Neuronal stem cell (in vitro differentiated cells): Measurements from ENCODE around the gene RECK.

ENCODE experiments used
- DNase-seq: peaks from one replicate; pipeline ENCODE4 v3.0.0-alpha.2; 2013; ENCODE audit warnings: low spot score
- H2AFZ ChIP-seq: one replicate; pipeline ENCODE4 v1.6.1; 2013; ENCODE audit warnings: mild to moderate bottlenecking, low read length, inconsistent platforms
- H2AK5ac ChIP-seq: 2 replicates; pipeline ENCODE4 v1.6.1; 2013; ENCODE audit warnings: low read depth, mild to moderate bottlenecking, inconsistent platforms, low read length, moderate library complexity, mixed read lengths
- H2BK120ac ChIP-seq: 2 replicates; pipeline ENCODE4 v1.6.1; 2013; ENCODE audit warnings: low read depth, mild to moderate bottlenecking, inconsistent platforms, low read length, moderate library complexity, mixed read lengths
- H2BK12ac ChIP-seq: one replicate; pipeline ENCODE4 v1.6.1; 2013; ENCODE audit warnings: low read length, inconsistent platforms
- H2BK15ac ChIP-seq: 2 replicates; pipeline ENCODE4 v1.6.1; 2013; ENCODE audit warnings: mild to moderate bottlenecking, low read length, inconsistent platforms, mixed read lengths
- H2BK5ac ChIP-seq: one replicate; pipeline ENCODE4 v1.6.1; 2013; ENCODE audit warnings: inconsistent platforms, mild to moderate bottlenecking, low read length, moderate library complexity
- H3K14ac ChIP-seq: one replicate; pipeline ENCODE4 v1.6.1; 2013; ENCODE audit warnings: low read length, inconsistent platforms
- H3K18ac ChIP-seq: 2 replicates; pipeline ENCODE4 v1.6.1; 2013; ENCODE audit warnings: low read length, inconsistent platforms
- H3K23ac ChIP-seq: 2 replicates; pipeline ENCODE4 v1.6.1; 2013; ENCODE audit warnings: low read depth, mild to moderate bottlenecking, mixed read lengths, low read length, inconsistent platforms; ENCODE audit not compliant: poor library complexity
- H3K27ac ChIP-seq: replicated peaks from 3 replicates; pipeline ENCODE4 v1.5.1; 2013; ENCODE audit warnings: low read length, inconsistent platforms
- H3K27me3 ChIP-seq, 3 experiments: 2 replicates each; pipeline ENCODE4 v1.6.1; 2013; ENCODE audit warnings: low read length in 3 of 3, mild to moderate bottlenecking in 2 of 3, inconsistent platforms in 1 of 3, low read depth in 1 of 3, mixed read lengths in 1 of 3, moderate library complexity in 1 of 3; ENCODE audit not compliant: control insufficient read depth in 3 of 3, insufficient read depth in 3 of 3
- H3K36me3 ChIP-seq, 2 donors: replicated peaks in 1 of 2; 2 replicates each; pipeline ENCODE4 v1.6.1; 2013; ENCODE audit warnings: low read length in 2 of 2; ENCODE audit not compliant: control insufficient read depth in 2 of 2, insufficient read depth in 2 of 2
- H3K4ac ChIP-seq: 2 replicates; pipeline ENCODE4 v1.6.1; 2013; ENCODE audit warnings: inconsistent platforms, mild to moderate bottlenecking, low read length, moderate library complexity
- H3K4me1 ChIP-seq, 2 donors: 1 replicate in 1 of 2; 2 replicates in 1 of 2; pipeline ENCODE4 v1.6.1; 2013; ENCODE audit warnings: low read length in 2 of 2, low read depth in 1 of 2; ENCODE audit not compliant: control insufficient read depth in 2 of 2, insufficient read depth in 1 of 2
- H3K4me2 ChIP-seq: one replicate; pipeline ENCODE4 v1.6.1; 2013; ENCODE audit warnings: mild to moderate bottlenecking, low read length, inconsistent platforms; ENCODE audit not compliant: insufficient read depth, poor library complexity, severe bottlenecking
- H3K4me3 ChIP-seq, 2 donors: 2 replicates each; pipeline ENCODE4 v1.5.1; 2013; ENCODE audit warnings: low read length in 2 of 2, mild to moderate bottlenecking in 2 of 2, inconsistent platforms in 1 of 2, moderate library complexity in 1 of 2
- H3K79me1 ChIP-seq: one replicate; pipeline ENCODE4 v1.6.1; 2013; ENCODE audit warnings: low read depth, mild to moderate bottlenecking, inconsistent platforms, low read length, moderate library complexity
- H3K9ac ChIP-seq: one replicate; pipeline ENCODE4 v1.6.1; 2013; ENCODE audit warnings: mild to moderate bottlenecking, low read depth, low read length, inconsistent platforms; ENCODE audit not compliant: poor library complexity
- H3K9me3 ChIP-seq, 2 donors: replicated peaks in 1 of 2; 2 replicates each; pipeline versions ENCODE3 to v1.6.1; 2013; ENCODE audit warnings: low read length in 2 of 2, mild to moderate bottlenecking in 2 of 2, inconsistent platforms in 1 of 2, low read depth in 1 of 2, mixed read lengths in 1 of 2, moderate library complexity in 1 of 2; ENCODE audit not compliant: control insufficient read depth in 2 of 2, insufficient read depth in 1 of 2
- H4K8ac ChIP-seq: one replicate; pipeline ENCODE4 v1.6.1; 2013; ENCODE audit warnings: low read depth, mild to moderate bottlenecking, inconsistent platforms, low read length, moderate library complexity
- H4K91ac ChIP-seq: one replicate; pipeline ENCODE4 v1.6.1; 2013; ENCODE audit warnings: low read length, low read depth, mild to moderate bottlenecking, inconsistent platforms; ENCODE audit not compliant: poor library complexity
- WGBS, 2 donors: extraction: QIAGEN DNeasy Blood & Tissue Kit; methylation state at CpG; one replicate each; pipeline ENCODE4 v1.1.7; 2013; ENCODE audit warnings: missing lambda C conversion rate in 2 of 2, mixed read lengths in 1 of 2; ENCODE audit not compliant: insufficient read length in 2 of 2, insufficient replicate concordance in 1 of 2; ENCODE audit errors: extremely low coverage in 2 of 2; 5-methylcytosine and 5-hydroxymethylcytosine counted together

RECK gene

GRCh38 chr9:36118201-36118600 lies 81.5 kb downstream of the RECK start:
- Histone ChIP-seq H3K79me1 (no peaks in the 10 kb centered on the region), H2BK12ac (no peak overlapping the region), H3K9ac (no peak overlapping the region), H3K14ac (no peak overlapping the region), H2BK120ac (no peak overlapping the region), H3K4me2 (no peak overlapping the region), H3K36me3 (peaks cover 9 to 50% of the 10 kb centered on the region in 2 donors), H3K27ac (no peak overlapping the region), H2AK5ac (no peak overlapping the region), H3K4ac (no peak overlapping the region), H2BK15ac (no peak overlapping the region), H4K91ac (no peak overlapping the region), H3K9me3 (no peaks in the 10 kb centered on the region), H2AFZ (no peak overlapping the region), H3K4me1 (peaks cover 1 to 2% of the 10 kb centered on the region in 2 donors), H2BK5ac (no peak overlapping the region), H3K4me3 (no peak overlapping the region), H3K23ac (no peak overlapping the region), H3K27me3 (no peaks in the 10 kb centered on the region), H4K8ac (no peak overlapping the region), H3K18ac (no peak overlapping the region)
- no peak for DNase-seq
- no CpG with 5 or more reads among the region's 2 CpGs for WGBS, 2 donors

DNA sequence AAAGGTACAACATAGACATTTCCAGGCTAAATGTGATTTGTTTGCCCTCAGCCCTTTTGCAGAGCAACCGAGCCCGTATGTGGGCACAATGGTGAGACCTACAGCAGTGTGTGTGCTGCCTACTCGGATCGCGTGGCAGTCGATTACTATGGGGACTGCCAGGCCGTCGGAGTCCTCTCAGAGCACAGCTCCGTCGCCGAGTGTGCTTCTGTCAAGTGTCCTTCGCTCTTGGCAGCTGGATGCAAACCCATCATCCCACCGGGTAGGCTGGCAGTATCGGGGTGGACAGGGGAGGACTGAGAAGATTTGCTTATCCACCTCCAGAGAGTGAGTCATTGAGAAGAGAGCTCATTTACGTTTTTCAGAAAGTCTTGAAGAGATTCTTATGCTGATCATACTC lies 82.0 kb downstream of the RECK start:
- no peak overlapping the region for H2BK12ac ChIP-seq
- H4K8ac ChIP-seq: no peak overlapping the region
- no peak overlapping the region for H2AK5ac ChIP-seq
- no CpG with 5 or more reads among the region's 15 CpGs for WGBS, 2 donors
- H3K23ac ChIP-seq: no peak overlapping the region
- H3K4me3 ChIP-seq: no peak overlapping the region
- H2AFZ ChIP-seq: no peak overlapping the region
- no peak for DNase-seq
- H2BK5ac ChIP-seq: no peak overlapping the region
- H2BK120ac ChIP-seq: no peak overlapping the region
- no peak overlapping the region for H3K27ac ChIP-seq
- no peak overlapping the region for H2BK15ac ChIP-seq
- H3K9me3 ChIP-seq: no peaks in the 10 kb centered on the region
- peaks cover 9 to 54% of the 10 kb centered on the region in 2 donors for H3K36me3 ChIP-seq
- no peak overlapping the region for H3K4ac ChIP-seq
- no peak overlapping the region for H3K9ac ChIP-seq
- H3K4me1 ChIP-seq: peaks cover 0 to 2% of the 10 kb centered on the region in 2 donors
- H3K18ac ChIP-seq: no peak overlapping the region
- H3K27me3 ChIP-seq: no peaks in the 10 kb centered on the region
- H4K91ac ChIP-seq: no peak overlapping the region
- H3K79me1 ChIP-seq: no peaks in the 10 kb centered on the region
- no peak overlapping the region for H3K4me2 ChIP-seq
- no peak overlapping the region for H3K14ac ChIP-seq

- no peak overlapping the region for H4K8ac ChIP-seq
- H3K27ac ChIP-seq: no peak overlapping the region
- H3K4me1 ChIP-seq: peaks cover 0 to 2% of the 10 kb centered on the region in 2 donors
- no peak overlapping the region for H2BK15ac ChIP-seq
- H3K23ac ChIP-seq: no peak overlapping the region
- H3K4me2 ChIP-seq: no peak overlapping the region
- no peaks in the 10 kb centered on the region for H3K27me3 ChIP-seq
- no peak overlapping the region for H2BK5ac ChIP-seq
- no peak overlapping the region for H3K4ac ChIP-seq
- H3K79me1 ChIP-seq: no peaks in the 10 kb centered on the region
- H4K91ac ChIP-seq: no peak overlapping the region
- H2BK120ac ChIP-seq: no peak overlapping the region
- no peak overlapping the region for H3K4me3 ChIP-seq
- DNase-seq: no peak
- no peak overlapping the region for H2AFZ ChIP-seq
- no CpG with 5 or more reads among the region's 7 CpGs for WGBS, 2 donors
- H2BK12ac ChIP-seq: no peak overlapping the region
- H3K14ac ChIP-seq: no peak overlapping the region
- H3K9ac ChIP-seq: no peak overlapping the region
- H3K18ac ChIP-seq: no peak overlapping the region
- peaks cover 9 to 58% of the 10 kb centered on the region in 2 donors for H3K36me3 ChIP-seq
- no peak overlapping the region for H2AK5ac ChIP-seq
- no peaks in the 10 kb centered on the region for H3K9me3 ChIP-seq
These were observed 82.8 kb downstream of the RECK start for GRCh38 chr9:36119476-36119875.

DNA sequence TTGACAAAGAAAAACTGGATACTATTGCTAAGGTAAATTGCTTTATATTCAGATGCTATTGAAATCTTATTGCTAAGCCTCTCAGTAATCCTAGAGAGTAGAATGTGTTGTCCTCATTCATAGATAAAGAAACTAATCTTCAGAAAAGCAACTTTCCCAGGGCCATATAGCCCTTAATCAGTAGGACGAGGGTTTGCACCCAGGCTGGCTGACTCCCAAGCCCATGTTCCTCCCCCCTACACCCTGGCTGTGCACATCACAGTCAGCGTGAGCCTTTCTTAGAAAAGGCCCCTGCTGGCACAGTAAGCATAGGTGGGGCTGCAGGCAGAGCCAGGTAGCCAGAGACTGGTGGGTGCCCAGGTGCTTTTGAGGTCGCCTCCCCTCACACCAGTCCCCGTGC lies 84.0 kb downstream of the RECK start:
- Histone ChIP-seq H2AFZ (no peak overlapping the region), H3K36me3 (peaks cover 9 to 58% of the 10 kb centered on the region in 2 donors), H2BK15ac (no peak overlapping the region), H3K27ac (no peak overlapping the region), H3K4ac (no peak overlapping the region), H3K4me2 (no peak overlapping the region), H2BK12ac (no peak overlapping the region), H3K18ac (no peak overlapping the region), H2AK5ac (no peak overlapping the region), H2BK5ac (no peak overlapping the region), H3K27me3 (no peaks in the 10 kb centered on the region), H3K79me1 (no peaks in the 10 kb centered on the region), H3K9me3 (no peaks in the 10 kb centered on the region), H3K14ac (no peak overlapping the region), H4K91ac (no peak overlapping the region), H3K4me3 (no peak overlapping the region), H3K9ac (no peak overlapping the region), H2BK120ac (no peak overlapping the region), H3K4me1 (peaks cover 0 to 2% of the 10 kb centered on the region in 2 donors), H4K8ac (no peak overlapping the region), H3K23ac (no peak overlapping the region)
- DNase-seq: no peak
- WGBS, 2 donors: no CpG with 5 or more reads among the region's 4 CpGs
